Skeletal muscle tissue (tissue), 4 donors: ENCODE measurements around the gene RTBDN. TPM values are rescaled to one million over a fixed set of nuclear protein-coding genes. Genes with fewer than 3 reads are reported as not detected.

Source experiments
- H3K27ac ChIP-seq: one replicate; pipeline ENCODE4 v1.7.0; 2013; ENCODE audit warnings: mild to moderate bottlenecking, low read depth, low read length, inconsistent platforms
- H3K27me3 ChIP-seq, 3 donors: one replicate each; pipeline ENCODE4 v1.7.0; 2013; ENCODE audit warnings: low read length in 3 of 3; ENCODE audit not compliant: control insufficient read depth in 3 of 3, insufficient read depth in 3 of 3
- H3K36me3 ChIP-seq, 3 donors: one replicate each; pipeline ENCODE4 v1.7.0; 2013; ENCODE audit warnings: low read length in 3 of 3; ENCODE audit not compliant: control insufficient read depth in 3 of 3, insufficient read depth in 3 of 3
- H3K4me1 ChIP-seq, 3 donors: one replicate each; pipeline ENCODE4 v1.7.0; 2013; ENCODE audit warnings: low read length in 3 of 3, mild to moderate bottlenecking in 3 of 3; ENCODE audit not compliant: control insufficient read depth in 3 of 3, insufficient read depth in 3 of 3
- H3K4me3 ChIP-seq, 3 donors: one replicate each; pipeline ENCODE4 v1.7.0; 2013; ENCODE audit warnings: low read length in 3 of 3
- H3K9ac ChIP-seq, 3 donors: one replicate each; pipeline ENCODE4 v1.7.0; 2013; ENCODE audit warnings: low read length in 3 of 3, mild to moderate bottlenecking in 3 of 3, moderate library complexity in 2 of 3, low read depth in 1 of 3
- H3K9me3 ChIP-seq, 3 donors: one replicate each; pipeline ENCODE4 v1.7.0; 2013; ENCODE audit warnings: low read length in 3 of 3; ENCODE audit not compliant: control insufficient read depth in 3 of 3
- total RNA-seq: library from RNA; depleted of rRNA; stranded (reverse); fragments of >200 nt; gene quantifications from one replicate; pipeline ENCODE4 v1.2.3, GENCODE V29; 2014
- donor health status: Osteomylitis.

Gene RTBDN
- total RNA-seq, 1 donor from 2014 or later, result not detected

DNA sequence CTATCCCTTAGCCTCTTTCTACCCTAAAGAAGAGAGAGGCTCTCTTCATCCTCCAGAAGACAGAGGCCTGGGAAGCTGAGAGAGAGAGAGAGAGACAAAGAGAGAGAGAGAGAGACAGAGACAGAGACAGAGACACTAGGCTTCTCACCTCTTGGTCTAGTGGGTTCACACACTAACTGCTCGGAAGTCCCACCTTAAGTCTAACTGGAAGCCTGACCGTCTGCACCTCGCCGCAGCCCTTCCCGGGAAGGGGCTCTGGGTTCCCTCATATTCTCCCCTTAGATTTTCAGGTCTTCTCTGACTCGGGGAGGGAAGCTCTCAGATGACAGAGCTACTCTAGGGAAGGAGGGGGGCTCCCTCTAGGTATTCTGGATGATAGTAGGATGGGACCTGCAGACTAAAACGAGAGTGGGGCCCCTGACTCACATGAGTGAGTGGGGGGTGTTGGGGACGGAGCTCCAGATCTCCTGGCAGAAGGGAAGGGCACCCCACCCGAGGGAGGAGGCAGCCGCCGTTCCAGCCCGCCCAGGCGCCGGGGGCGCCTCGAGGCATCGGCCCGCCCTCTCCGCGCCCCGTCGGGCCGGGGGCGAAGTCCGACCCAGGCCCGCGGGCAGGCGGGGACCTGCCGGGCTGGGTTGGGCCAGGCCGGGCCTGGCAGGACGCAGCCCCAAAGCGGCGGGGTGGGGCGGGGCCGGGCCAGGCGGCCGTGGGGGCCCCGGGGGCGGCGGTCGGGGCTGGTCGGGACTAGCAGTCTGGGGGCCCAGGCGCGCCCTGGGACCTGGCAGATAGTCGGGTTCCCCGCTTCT is 45.1 kb downstream of the RTBDN start:
- Histone ChIP-seq H3K27me3 (no peaks in the 10 kb centered on the region), H3K4me3 (peak overlapping the region; percentile 59 to 93 (median 65)), H3K27ac (peak overlapping the region; percentile 99), H3K9ac (peak overlapping the region; percentile 73 to 99 (median 78)), H3K9me3 (no peaks in the 10 kb centered on the region), H3K4me1 (peaks cover 54 to 61% (median 60%) of the 10 kb centered on the region in 3 donors), H3K36me3 (peaks cover 0 to 4% (median 0%) of the 10 kb centered on the region in 3 donors)

DNA sequence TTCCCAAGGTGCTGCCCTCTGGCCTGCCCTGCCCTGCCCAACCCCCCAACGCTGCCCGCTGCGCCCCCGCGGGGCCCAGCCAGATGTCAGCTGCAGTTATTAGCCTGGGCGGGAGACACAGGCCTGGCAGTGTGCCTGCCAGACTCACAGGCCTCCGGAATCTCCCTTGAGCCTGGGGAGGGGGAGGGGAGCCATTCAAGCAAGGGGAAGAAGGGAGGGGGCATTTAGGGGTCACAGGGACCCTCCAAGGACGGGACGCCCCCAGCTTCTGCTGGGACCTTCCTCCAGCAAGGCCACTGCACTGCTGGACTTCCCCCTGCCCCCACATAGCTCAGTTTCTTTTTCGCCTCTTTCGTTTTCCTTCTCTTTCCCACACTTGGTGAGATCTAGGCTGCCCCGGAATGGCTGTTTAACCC is 45.7 kb downstream of the RTBDN start:
- Histone ChIP-seq H3K9ac (peak overlapping the region; percentile 73 to 99 (median 78)), H3K4me1 (peaks cover 51 to 61% (median 60%) of the 10 kb centered on the region in 3 donors), H3K36me3 (peaks cover 0 to 4% (median 0%) of the 10 kb centered on the region in 3 donors), H3K9me3 (no peaks in the 10 kb centered on the region), H3K4me3 (peak overlapping the region; percentile 58 to 65 (median 59)), H3K27me3 (no peaks in the 10 kb centered on the region), H3K27ac (peak overlapping the region; percentile 99)

DNA sequence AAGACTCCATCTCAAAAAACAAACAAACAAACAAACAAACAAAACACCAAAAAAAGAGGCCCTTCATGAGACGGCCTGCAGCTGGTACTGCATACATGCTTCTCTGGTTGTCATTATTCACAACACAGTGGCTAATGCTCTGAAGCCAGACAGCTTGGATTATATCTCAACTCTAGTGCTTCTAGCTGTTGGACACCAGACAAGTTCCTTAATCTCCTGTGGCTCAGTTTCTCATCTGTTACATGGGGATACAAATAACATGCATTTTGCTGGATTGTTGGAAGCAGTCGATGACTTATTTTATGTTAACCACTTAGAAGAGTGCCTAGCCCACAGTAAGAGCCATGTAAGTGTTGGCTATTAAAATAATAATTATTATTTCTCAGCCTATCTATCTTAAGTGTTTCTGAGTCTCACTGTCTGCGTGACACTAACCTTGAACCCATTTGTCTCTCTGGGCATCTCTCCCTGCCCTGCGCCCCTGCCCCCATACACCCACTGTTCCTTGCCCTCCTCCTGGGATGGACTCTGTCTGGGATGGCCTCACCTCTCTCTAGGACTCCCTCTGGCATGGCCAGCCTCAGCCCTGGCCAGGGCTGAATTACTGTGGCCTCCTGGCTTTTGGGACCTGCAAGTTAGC is 46.2 kb downstream of the RTBDN start:
- peak overlapping the region in 2 of 3 donors; percentile 48 to 65 for H3K4me3 ChIP-seq
- H3K27me3 ChIP-seq, result no peaks in the 10 kb centered on the region
- H3K9ac ChIP-seq, result peak overlapping the region; percentile 73 to 99 (median 78)
- peak overlapping the region; percentile 99 for H3K27ac ChIP-seq
- peaks cover 56 to 65% (median 64%) of the 10 kb centered on the region in 3 donors for H3K4me1 ChIP-seq
- H3K9me3 ChIP-seq, result no peaks in the 10 kb centered on the region
- H3K36me3 ChIP-seq, result peaks cover 0 to 4% (median 0%) of the 10 kb centered on the region in 3 donors

DNA sequence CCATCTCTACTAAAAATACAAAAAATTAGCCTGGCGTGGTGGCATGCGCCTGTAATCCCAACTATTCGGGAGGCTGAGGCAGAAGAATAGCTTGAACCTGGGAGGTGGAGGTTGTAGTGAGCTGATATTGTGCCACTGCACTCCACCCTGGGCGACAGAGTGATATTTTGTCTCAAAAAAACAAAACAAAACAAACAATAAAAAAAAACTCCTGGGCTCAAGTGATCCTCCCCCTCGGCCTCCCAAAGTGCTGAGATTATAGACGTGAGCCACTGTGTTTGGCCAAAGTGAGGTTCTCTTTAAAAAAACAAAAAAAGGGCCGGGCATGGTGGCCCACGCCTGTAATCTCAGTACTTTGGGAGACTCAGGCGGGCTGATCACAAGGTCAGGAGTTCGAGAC is 46.9 kb downstream of the RTBDN start:
- Histone ChIP-seq H3K4me1 (peaks cover 60 to 69% (median 68%) of the 10 kb centered on the region in 3 donors), H3K27me3 (no peaks in the 10 kb centered on the region), H3K36me3 (peaks cover 0 to under 1% (median 0%) of the 10 kb centered on the region in 3 donors), H3K9me3 (no peaks in the 10 kb centered on the region), H3K4me3 (no peak overlapping the region), H3K27ac (peak overlapping the region; percentile 99), H3K9ac (no peak overlapping the region)

DNA sequence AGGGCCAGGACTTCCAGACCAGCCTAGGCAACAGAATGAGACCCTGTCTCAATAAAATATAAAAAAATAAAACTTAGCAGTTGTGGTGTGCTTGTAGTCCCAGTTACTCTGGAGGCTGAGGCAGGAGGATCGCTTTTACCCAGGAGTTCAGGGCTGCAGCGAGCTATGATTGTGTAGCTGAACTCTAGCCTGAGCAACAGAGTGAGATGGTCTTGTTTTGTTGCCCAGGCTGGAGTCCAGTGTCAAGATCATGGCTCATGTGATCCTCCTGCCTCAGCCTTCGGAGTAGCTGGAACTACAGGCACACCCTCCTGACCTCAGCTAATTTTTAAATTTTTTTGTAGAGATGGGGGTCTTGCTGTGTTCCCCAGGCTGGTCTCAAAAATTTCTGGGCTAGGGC is 47.4 kb downstream of the RTBDN start:
- H3K4me3 ChIP-seq, result no peak overlapping the region
- no peaks in the 10 kb centered on the region for H3K9me3 ChIP-seq
- H3K36me3 ChIP-seq, result no peaks in the 10 kb centered on the region
- H3K27me3 ChIP-seq, result no peaks in the 10 kb centered on the region
- peaks cover 62 to 74% (median 72%) of the 10 kb centered on the region in 3 donors for H3K4me1 ChIP-seq
- H3K9ac ChIP-seq, result peak overlapping the region in 1 of 3 donors; percentile 74
- peak overlapping the region; percentile 99 for H3K27ac ChIP-seq

DNA sequence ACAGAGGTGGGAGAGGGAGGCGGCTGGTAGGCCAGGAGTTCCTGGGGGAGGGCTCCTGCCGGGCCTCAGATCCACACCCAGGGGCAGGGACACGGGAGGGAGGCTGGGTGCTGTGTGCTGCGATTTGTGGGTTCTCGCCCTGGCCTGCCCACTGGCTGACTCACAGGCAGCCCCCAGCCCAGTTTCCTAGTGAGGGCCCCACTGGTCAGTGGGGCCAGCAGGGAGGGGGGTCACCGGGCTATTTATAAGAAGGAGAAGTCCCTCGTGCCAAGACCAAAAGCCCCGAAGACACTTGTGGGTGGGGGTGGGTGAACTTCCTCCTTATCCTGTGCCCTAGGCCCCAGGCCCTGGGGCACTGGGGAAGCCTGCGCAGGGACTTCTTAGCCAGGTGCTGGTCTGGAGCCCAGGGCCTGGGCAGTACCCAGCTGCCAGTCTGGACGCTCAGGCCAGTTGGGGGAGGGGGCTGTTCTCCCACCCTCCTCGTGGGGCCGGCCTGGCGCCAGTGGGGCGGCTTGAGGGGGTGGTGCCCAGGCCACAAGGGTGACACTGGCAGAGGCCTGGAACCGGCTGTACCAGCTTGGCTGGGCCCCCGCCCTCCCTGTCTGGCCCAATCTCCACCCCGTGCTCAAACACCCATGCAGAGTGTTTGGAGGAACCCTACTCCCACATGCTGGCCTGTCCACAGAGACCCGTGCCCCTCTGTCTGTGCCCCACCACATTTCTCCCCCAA is 48.1 kb downstream of the RTBDN start:
- Histone ChIP-seq H3K4me3 (peak overlapping the region in 1 of 3 donors; percentile 6), H3K36me3 (no peaks in the 10 kb centered on the region), H3K9ac (peak overlapping the region; percentile 46 to 74 (median 47)), H3K27ac (peak overlapping the region; percentile 99), H3K27me3 (no peaks in the 10 kb centered on the region), H3K9me3 (no peaks in the 10 kb centered on the region), H3K4me1 (peaks cover 65 to 76% (median 74%) of the 10 kb centered on the region in 3 donors)

DNA sequence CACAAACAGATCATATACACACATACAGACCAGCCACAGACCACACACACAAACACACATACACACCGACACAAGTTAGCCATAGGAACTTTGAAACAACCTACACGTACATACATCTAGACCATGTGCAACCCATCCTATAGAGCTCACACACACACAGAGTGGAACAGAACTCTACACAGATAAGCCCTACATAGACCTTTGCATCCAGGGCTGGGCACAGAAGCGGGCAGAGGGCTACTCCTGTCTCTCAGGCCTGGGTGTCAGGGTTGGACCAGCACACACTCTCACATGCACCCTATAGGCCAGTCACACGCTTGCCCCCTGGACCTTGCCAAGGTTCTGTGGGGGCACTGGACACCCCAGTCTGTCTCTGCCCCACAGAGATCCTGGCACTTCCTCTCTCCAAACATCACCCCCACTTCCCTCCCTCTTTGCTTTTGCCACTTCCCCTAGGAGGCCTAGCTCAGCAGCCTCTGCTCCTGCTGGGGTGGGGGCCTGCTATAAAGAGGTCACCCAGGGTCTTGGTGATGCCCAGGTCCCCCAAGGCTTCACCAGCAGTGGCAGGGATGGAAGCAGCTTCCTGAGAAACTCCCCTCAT is 48.8 kb downstream of the RTBDN start:
- peak overlapping the region; percentile 99 for H3K27ac ChIP-seq
- peak overlapping the region; percentile 46 to 74 (median 47) for H3K9ac ChIP-seq
- H3K36me3 ChIP-seq, result no peaks in the 10 kb centered on the region
- peaks cover 59 to 70% (median 68%) of the 10 kb centered on the region in 3 donors for H3K4me1 ChIP-seq
- H3K9me3 ChIP-seq, result no peaks in the 10 kb centered on the region
- H3K27me3 ChIP-seq, result no peaks in the 10 kb centered on the region
- H3K4me3 ChIP-seq, result peak overlapping the region in 1 of 3 donors; percentile 8

DNA sequence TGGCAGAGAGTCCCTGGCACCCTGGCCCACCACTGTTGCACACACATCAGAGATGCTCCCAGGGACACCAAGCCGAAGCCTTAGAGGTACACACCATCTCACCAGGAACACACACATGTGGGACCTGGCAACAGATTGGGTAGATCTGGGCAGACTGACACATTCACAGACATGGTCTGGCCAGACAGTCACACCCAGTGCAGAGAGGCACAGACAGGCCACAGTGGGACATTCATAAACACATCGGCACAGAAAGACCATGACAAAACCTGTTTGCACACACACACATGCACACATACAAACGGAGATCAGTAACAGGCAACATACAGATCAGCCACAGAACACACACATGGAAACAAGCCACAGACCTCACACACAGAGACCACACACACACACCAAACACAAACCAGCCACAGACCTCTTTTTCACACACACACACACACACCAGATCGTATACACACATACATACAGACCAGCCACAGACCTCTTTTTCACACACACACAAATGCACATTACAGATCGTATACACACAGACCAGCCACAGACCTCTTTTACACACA is 49.4 kb downstream of the RTBDN start:
- Histone ChIP-seq H3K4me3 (peak overlapping the region in 1 of 3 donors; percentile 3), H3K27me3 (no peaks in the 10 kb centered on the region), H3K36me3 (no peaks in the 10 kb centered on the region), H3K9ac (peak overlapping the region in 2 of 3 donors; percentile 46 to 74), H3K4me1 (peaks cover 54 to 64% (median 62%) of the 10 kb centered on the region in 3 donors), H3K9me3 (no peaks in the 10 kb centered on the region), H3K27ac (peak overlapping the region; percentile 99)

DNA sequence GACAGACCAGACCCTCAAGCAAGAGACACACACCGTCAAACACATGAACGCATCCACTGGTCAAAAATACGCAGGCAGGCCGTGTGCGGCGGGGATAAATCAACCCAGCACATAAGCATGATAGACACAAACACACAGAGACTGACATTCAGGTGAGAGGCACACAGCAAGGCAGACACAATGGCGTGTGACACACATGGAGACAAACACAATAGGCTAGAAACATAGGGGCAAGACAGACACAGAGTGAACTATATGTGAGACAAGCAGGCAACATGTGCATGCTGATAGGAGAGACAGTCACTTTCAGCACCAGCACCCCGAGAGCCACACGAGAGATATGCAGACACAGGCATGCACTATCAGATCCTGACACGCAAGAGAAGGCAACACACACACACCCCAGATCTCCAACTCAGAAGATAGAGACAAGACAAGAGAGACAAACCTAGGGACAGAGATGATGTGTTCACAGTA is 49.9 kb downstream of the RTBDN start:
- no peaks in the 10 kb centered on the region for H3K36me3 ChIP-seq
- H3K4me1 ChIP-seq, result peaks cover 56 to 69% (median 64%) of the 10 kb centered on the region in 3 donors
- peak overlapping the region in 1 of 3 donors; percentile 57 for H3K9ac ChIP-seq
- no peaks in the 10 kb centered on the region for H3K27me3 ChIP-seq
- H3K27ac ChIP-seq, result peak overlapping the region; percentile 99
- no peaks in the 10 kb centered on the region for H3K9me3 ChIP-seq
- H3K4me3 ChIP-seq, result peak overlapping the region in 1 of 3 donors; percentile 3
